Measurements from ENCODE around the gene SEPTIN1. TPM values are rescaled to one million over a fixed set of nuclear protein-coding genes. Genes with fewer than 3 reads are reported as not detected.

Gene SEPTIN1
- total and polyA plus RNA-seq, 2 of the 13 experiments (the other 11 are each of a cell fraction or from before 2014, with no cell fraction given), result 0.18 to 0.67 TPM

DNA sequence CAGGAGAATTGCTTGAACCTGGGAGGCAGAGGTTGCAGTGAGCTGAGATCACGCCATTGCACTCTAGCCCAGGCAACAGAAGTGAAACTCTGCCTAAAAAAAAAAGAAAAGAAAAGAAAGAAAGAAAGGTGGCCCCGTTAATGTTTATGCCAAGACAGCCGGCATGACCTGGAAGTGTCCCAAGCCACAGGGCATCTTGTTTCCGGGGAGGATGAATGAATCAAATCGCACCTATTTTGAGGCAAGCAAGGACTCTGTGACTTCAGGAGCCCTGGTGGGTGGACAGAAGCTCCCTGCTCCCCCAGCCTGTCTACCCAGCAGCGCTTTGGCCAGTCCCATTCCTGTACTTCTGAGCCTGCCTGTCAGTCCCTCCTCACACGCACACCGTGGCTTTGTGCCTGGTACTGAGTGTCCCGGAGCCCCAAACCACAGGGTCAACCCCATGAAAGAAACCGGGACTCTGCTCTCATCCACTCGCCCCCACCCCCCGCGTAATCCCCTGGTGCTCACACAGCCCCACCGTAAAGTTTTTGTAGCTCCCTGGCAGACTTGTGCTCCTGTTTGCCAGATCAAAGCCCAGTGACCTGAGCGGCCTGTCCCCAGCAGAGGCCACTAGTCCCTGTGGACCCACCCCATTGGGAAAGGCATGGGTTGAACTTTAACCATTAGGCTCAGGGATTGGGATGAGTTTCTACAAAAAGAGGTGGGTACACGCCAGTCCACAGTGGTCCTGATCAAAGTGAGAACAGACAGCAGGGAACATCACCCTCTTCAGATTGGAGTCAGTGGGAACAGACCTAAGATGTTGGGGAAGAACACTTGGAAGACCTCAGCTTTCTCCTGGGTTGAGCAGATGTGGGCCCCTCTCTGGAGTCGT is 46.5 kb downstream of the SEPTIN1 start (continued):
- TF ChIP-seq E2F1 (CRISPR knock-in tag; IDR thresholded peaks at IDR 0.05) (no peak; the same call in 1 of the 2 replicates), ARNT (IDR thresholded peaks at IDR 0.05) (no peak), ATM (IDR thresholded peaks at IDR 0.05; ENCODE audit: borderline replicate concordance) (no peak), ZNF761 (CRISPR knock-in tag; conservative IDR thresholded peaks at IDR 0.05) (no peak), ZNF441 (CRISPR knock-in tag; IDR thresholded peaks at IDR 0.05; ENCODE audit: borderline replicate concordance) (0 out of 2 replicates have a peak, but pooled peaks have one; percentile 23), HCFC1 (IDR thresholded peaks at IDR 0.05; ENCODE audit: low read depth, low read length) (no peak; the same call in 1 of the 2 replicates), ZNF558 (CRISPR knock-in tag; IDR thresholded peaks at IDR 0.05; ENCODE audit: borderline replicate concordance) (no peak; the same call in 1 of the 2 replicates), GTF2F1 (IDR thresholded peaks at IDR 0.05; ENCODE audit: low read length) (no peak), SALL1 (CRISPR knock-in tag; IDR thresholded peaks at IDR 0.05) (peak; percentile 83), ZNF33B (CRISPR knock-in tag; IDR thresholded peaks at IDR 0.05) (peak; percentile 20; the same call in 1 of the 2 replicates), PRMT3 (CRISPR knock-in tag; IDR thresholded peaks at IDR 0.05; ENCODE audit: borderline replicate concordance, low read depth) (peak; percentile 32; the same call in 1 of the 2 replicates), FOXO1 (CRISPR knock-in tag; IDR thresholded peaks at IDR 0.05) (peak; percentile 43), ZNF776 (CRISPR knock-in tag; IDR thresholded peaks at IDR 0.05) (no peak), CCDC6 (CRISPR knock-in tag; IDR thresholded peaks at IDR 0.05) (0 out of 2 replicates have a peak, but pooled peaks have one; percentile 62), KLF16 (CRISPR knock-in tag; IDR thresholded peaks at IDR 0.05) (peak in 1 of 2 experiments; percentile 62; a peak in 1 of 4 replicates), NFE2L2 (IDR thresholded peaks at IDR 0.05; ENCODE audit: low read length) (no peak), FOXK1 (CRISPR knock-in tag; IDR thresholded peaks at IDR 0.05; ENCODE audit: borderline replicate concordance, low read depth) (peak; percentile 37; the same call in 1 of the 2 replicates)
- TF ChIP-seq, protein P1, sequence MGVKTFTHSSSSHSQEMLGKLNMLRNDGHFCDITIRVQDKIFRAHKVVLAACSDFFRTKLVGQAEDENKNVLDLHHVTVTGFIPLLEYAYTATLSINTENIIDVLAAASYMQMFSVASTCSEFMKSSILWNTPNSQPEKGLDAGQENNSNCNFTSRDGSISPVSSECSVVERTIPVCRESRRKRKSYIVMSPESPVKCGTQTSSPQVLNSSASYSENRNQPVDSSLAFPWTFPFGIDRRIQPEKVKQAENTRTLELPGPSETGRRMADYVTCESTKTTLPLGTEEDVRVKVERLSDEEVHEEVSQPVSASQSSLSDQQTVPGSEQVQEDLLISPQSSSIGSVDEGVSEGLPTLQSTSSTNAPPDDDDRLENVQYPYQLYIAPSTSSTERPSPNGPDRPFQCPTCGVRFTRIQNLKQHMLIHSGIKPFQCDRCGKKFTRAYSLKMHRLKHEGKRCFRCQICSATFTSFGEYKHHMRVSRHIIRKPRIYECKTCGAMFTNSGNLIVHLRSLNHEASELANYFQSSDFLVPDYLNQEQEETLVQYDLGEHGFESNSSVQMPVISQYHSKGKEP (CRISPR knock-in tag; IDR thresholded peaks at IDR 0.05), result no peak
- TF ChIP-seq, protein P2, sequence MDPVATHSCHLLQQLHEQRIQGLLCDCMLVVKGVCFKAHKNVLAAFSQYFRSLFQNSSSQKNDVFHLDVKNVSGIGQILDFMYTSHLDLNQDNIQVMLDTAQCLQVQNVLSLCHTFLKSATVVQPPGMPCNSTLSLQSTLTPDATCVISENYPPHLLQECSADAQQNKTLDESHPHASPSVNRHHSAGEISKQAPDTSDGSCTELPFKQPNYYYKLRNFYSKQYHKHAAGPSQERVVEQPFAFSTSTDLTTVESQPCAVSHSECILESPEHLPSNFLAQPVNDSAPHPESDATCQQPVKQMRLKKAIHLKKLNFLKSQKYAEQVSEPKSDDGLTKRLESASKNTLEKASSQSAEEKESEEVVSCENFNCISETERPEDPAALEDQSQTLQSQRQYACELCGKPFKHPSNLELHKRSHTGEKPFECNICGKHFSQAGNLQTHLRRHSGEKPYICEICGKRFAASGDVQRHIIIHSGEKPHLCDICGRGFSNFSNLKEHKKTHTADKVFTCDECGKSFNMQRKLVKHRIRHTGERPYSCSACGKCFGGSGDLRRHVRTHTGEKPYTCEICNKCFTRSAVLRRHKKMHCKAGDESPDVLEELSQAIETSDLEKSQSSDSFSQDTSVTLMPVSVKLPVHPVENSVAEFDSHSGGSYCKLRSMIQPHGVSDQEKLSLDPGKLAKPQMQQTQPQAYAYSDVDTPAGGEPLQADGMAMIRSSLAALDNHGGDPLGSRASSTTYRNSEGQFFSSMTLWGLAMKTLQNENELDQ (CRISPR knock-in tag; IDR thresholded peaks at IDR 0.05; ENCODE audit: borderline replicate concordance), result no peak
- TF ChIP-seq, protein P3, sequence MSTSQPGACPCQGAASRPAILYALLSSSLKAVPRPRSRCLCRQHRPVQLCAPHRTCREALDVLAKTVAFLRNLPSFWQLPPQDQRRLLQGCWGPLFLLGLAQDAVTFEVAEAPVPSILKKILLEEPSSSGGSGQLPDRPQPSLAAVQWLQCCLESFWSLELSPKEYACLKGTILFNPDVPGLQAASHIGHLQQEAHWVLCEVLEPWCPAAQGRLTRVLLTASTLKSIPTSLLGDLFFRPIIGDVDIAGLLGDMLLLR (CRISPR knock-in tag; IDR thresholded peaks at IDR 0.05), result no peak
